Measurements from ENCODE around the gene MMP23B. TPM values are rescaled to one million over a fixed set of nuclear protein-coding genes. Genes with fewer than 3 reads are reported as not detected.
A peak's percentile ranks its signal among the peaks of the same experiment; 100 is the strongest.

MMP23B gene
- total and polyA plus RNA-seq, 2 donors from 2014 or later, result 4.0 to 7.1 TPM

DNA sequence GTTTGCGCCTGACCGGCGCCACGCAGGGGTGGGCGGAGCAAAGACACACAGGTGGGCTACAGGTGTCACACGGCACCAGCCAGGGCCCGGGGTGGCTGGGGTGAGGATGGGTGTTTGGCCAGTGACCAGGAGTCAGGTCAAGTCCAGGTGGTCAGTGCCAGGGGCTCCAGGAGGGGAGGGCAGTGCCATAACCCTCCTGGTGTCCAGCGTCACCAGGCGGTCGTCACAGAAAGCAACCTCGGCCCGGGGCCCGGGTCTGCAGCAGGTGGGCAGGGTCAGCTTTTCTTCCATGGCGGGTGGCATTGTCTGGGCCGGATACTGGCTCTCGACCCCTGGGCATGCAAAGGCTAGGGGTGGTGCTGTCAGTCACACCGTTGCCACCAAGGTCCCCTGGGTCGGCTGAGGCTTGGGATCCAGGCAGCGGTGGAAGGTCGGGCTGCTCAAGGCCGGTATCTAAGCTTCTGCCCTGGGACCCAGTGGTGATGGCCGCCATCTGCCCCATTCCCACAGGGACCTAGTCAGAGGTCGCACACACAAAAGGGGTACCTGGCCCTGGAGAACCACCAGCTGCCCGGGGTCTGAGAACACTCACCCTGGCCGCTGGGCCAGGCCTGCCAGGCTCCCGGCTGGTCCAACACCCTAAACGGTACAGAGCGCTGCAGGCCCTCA, 33.8 kb upstream of the MMP23B start:
- intact Hi-C loops (cut with DNase I), result no loop called here
- FAIRE-seq (no peak), DNase-seq (no peak)
- Histone ChIP-seq H3K36me3 (ENCODE audit: control insufficient read depth in 2 of 3, insufficient read depth in 3 of 3, low read length in 3 of 3) (no peaks in the 10 kb centered on the region), H3K27ac (ENCODE audit: low read depth in 2 of 2, low read length in 2 of 2) (no peak overlapping the region), H3K9ac (ENCODE audit: low read length in 3 of 3) (peak overlapping the region in 1 of 3 donors; percentile 12), H3K9me3 (ENCODE audit: control insufficient read depth in 2 of 3, insufficient read depth in 1 of 3, low read length in 3 of 3) (no peaks in the 10 kb centered on the region), H3K4me3 (ENCODE audit: low read length in 3 of 3) (no peak overlapping the region), H3K4me1 (ENCODE audit: control insufficient read depth in 2 of 3, insufficient read depth in 2 of 3, low read depth in 1 of 3, low read length in 3 of 3) (peaks cover 0 to 17% (median 0%) of the 10 kb centered on the region in 3 donors), H3K27me3 (ENCODE audit: control insufficient read depth, insufficient read depth, low read length) (peaks cover 11% of the 10 kb centered on the region)
- TF ChIP-seq, protein P1, sequence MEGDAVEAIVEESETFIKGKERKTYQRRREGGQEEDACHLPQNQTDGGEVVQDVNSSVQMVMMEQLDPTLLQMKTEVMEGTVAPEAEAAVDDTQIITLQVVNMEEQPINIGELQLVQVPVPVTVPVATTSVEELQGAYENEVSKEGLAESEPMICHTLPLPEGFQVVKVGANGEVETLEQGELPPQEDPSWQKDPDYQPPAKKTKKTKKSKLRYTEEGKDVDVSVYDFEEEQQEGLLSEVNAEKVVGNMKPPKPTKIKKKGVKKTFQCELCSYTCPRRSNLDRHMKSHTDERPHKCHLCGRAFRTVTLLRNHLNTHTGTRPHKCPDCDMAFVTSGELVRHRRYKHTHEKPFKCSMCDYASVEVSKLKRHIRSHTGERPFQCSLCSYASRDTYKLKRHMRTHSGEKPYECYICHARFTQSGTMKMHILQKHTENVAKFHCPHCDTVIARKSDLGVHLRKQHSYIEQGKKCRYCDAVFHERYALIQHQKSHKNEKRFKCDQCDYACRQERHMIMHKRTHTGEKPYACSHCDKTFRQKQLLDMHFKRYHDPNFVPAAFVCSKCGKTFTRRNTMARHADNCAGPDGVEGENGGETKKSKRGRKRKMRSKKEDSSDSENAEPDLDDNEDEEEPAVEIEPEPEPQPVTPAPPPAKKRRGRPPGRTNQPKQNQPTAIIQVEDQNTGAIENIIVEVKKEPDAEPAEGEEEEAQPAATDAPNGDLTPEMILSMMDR (IDR thresholded peaks at IDR 0.05; ENCODE audit: borderline replicate concordance, extremely low read depth, insufficient read depth), result no peak

DNA sequence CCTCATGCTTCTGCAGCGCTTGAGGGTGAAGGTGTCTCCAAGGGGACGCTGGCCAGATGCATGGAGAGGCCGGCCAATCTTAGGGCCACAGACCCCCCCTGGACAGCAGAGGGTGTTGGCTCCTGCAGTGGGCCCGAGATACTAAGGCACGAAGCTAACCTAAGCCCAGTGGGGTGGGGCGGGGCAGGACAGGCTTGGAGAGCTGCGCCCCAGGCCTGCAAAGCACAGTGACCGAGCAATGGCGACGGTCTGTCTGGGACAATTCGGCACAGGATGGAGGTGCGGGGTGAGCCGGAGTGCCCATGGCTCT, 33.3 kb upstream of the MMP23B start:
- DNase-seq (no peak), FAIRE-seq (no peak)
- Histone ChIP-seq H3K4me3 (ENCODE audit: low read length in 3 of 3) (no peak overlapping the region), H3K9me3 (ENCODE audit: control insufficient read depth in 2 of 3, insufficient read depth in 1 of 3, low read length in 3 of 3) (no peaks in the 10 kb centered on the region), H3K9ac (ENCODE audit: low read length in 3 of 3) (no peak overlapping the region), H3K27me3 (ENCODE audit: control insufficient read depth, insufficient read depth, low read length) (peaks cover 11% of the 10 kb centered on the region), H3K36me3 (ENCODE audit: control insufficient read depth in 2 of 3, insufficient read depth in 3 of 3, low read length in 3 of 3) (no peaks in the 10 kb centered on the region), H3K27ac (ENCODE audit: low read depth in 2 of 2, low read length in 2 of 2) (no peak overlapping the region), H3K4me1 (ENCODE audit: control insufficient read depth in 2 of 3, insufficient read depth in 2 of 3, low read depth in 1 of 3, low read length in 3 of 3) (peaks cover 0 to 17% (median 0%) of the 10 kb centered on the region in 3 donors)
- intact Hi-C loops (cut with DNase I), result no loop called here
- TF ChIP-seq, protein P1 (IDR thresholded peaks at IDR 0.05; ENCODE audit: borderline replicate concordance, extremely low read depth, insufficient read depth), result no peak

DNA sequence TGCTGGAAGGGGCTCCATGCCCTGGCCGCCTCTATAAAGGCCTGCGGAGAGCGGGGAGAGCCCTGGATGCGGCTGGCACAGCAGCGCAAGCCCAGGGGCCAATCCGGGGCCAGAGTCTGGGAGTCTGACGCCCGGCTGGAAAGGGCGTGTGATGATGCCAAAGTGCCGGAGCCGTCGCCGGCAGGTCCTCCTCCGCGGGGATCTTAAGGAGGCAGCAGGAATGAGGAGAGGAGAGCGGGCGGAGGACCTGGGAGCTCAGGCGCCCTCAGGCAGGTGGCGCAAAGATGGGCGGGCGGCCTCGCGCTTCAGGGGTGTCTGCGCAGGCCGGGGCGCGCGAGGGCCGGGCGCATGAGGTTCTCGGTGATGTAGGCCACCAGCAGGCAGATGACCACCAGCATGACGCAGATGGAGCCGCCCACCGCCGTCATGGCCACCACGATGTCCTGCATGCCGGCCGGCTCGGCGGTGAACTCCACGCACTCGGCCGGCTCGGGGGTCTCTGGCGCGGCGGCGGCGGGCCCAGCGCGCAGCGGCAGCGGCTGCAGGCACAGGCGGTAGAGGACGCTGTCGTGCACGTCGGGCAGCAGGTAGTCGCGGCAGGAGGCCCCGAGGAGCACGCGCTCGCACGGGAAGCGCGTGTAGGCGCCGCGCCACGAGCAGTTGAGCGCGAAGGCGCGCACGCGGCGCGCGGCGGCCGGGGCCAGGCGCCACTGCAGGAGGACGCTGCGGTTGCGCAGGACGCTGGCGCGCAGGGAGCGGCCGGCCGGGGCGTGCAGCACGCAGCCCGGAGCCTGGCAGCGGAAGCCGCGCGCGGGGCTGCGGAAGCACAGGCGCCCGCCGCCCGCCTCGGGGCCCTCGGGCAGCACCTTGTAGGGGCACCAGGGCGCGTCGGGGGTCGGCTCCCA, 32.7 kb upstream of the MMP23B start:
- TF ChIP-seq, protein P1 (IDR thresholded peaks at IDR 0.05; ENCODE audit: borderline replicate concordance, extremely low read depth, insufficient read depth), result no peak
- Histone ChIP-seq H3K27me3 (ENCODE audit: control insufficient read depth, insufficient read depth, low read length) (peaks cover 11% of the 10 kb centered on the region), H3K36me3 (ENCODE audit: control insufficient read depth in 2 of 3, insufficient read depth in 3 of 3, low read length in 3 of 3) (no peaks in the 10 kb centered on the region), H3K27ac (ENCODE audit: low read depth in 2 of 2, low read length in 2 of 2) (no peak overlapping the region), H3K9me3 (ENCODE audit: control insufficient read depth in 2 of 3, insufficient read depth in 1 of 3, low read length in 3 of 3) (no peaks in the 10 kb centered on the region), H3K4me3 (ENCODE audit: low read length in 3 of 3) (no peak overlapping the region), H3K9ac (ENCODE audit: low read length in 3 of 3) (no peak overlapping the region), H3K4me1 (ENCODE audit: control insufficient read depth in 2 of 3, insufficient read depth in 2 of 3, low read depth in 1 of 3, low read length in 3 of 3) (peaks cover 0 to 17% (median 0%) of the 10 kb centered on the region in 3 donors)
- FAIRE-seq (no peak), DNase-seq (peak in 3 of 5 donors; percentile 27 to 68 (median 54))
- intact Hi-C loops (cut with DNase I), result no loop called here

Measured in kidney (tissue), 14 donors.